OCI-LY3 (cell line): Measurements from ENCODE around the gene GIMAP2.

Experiments used
- H2AFZ ChIP-seq: fragments of 200-600, 300-600 bp; shearing (Covaris generic); 2 replicates; pipeline ENCODE4 v1.6.0; 2014; ENCODE audit warnings: antibody characterized with exemption, low read depth, low read length
- H3K27ac ChIP-seq: fragments of 200-600, 300-600 bp; sonication (generic); 2 replicates; pipeline ENCODE4 v1.5.1; 2014; ENCODE audit warnings: mild to moderate bottlenecking, low read length, moderate library complexity, mixed read lengths
- H3K27me3 ChIP-seq: fragments of 200-600, 300-600 bp; sonication (generic); 2 replicates; pipeline ENCODE4 v1.6.1; 2014; ENCODE audit warnings: low read depth, low read length, mixed read lengths
- H3K36me3 ChIP-seq: fragments of 200-600, 300-600 bp; sonication (generic); replicated peaks from 2 replicates; pipeline ENCODE3; 2014; ENCODE audit warnings: low read depth, low read length, mixed read lengths
- H3K4me1 ChIP-seq: fragments of 300-600, 200-600 bp; sonication (generic); 2 replicates; pipeline ENCODE4 v1.6.1; 2014; ENCODE audit warnings: low read length, mixed read lengths
- H3K4me2 ChIP-seq: fragments of 200-600, 300-600 bp; sonication (generic); 2 replicates; pipeline ENCODE4 v1.6.1; 2014; ENCODE audit warnings: low read length, mixed read lengths
- H3K4me3 ChIP-seq: fragments of 300-600, 200-600 bp; sonication (generic); 2 replicates; pipeline ENCODE4 v1.5.1; 2014; ENCODE audit warnings: antibody characterized with exemption, mild to moderate bottlenecking, low read length, moderate library complexity
- H3K79me2 ChIP-seq: fragments of 300-600, 200-600 bp; shearing (Covaris generic); 2 replicates; pipeline ENCODE4 v1.6.1; 2014; ENCODE audit warnings: mild to moderate bottlenecking, low read length, mixed read lengths
- H3K9ac ChIP-seq: fragments of 300-600, 200-600 bp; shearing (Covaris generic); 2 replicates; pipeline ENCODE4 v1.6.0; 2014; ENCODE audit warnings: mild to moderate bottlenecking, low read length, moderate library complexity
- H3K9me3 ChIP-seq: fragments of 200-600, 300-600 bp; shearing (Covaris generic); 2 replicates; pipeline ENCODE4 v1.6.1; 2014; ENCODE audit warnings: low read length, mixed read lengths; ENCODE audit not compliant: insufficient read depth
- H4K20me1 ChIP-seq: fragments of 200-600, 300-600 bp; sonication (generic); 2 replicates; pipeline ENCODE4 v1.6.1; 2016; ENCODE audit warnings: low read length, mixed read lengths; ENCODE audit not compliant: insufficient read depth
- CTCF ChIP-seq: fragments of 200-600, 300-600 bp; sonication (generic); IDR thresholded peaks from 2 replicates; pipeline ENCODE4 v1.5.1; 2014; ENCODE audit warnings: antibody characterized with exemption, low read length, low read depth
- EZH2phosphoT487 ChIP-seq: fragments of 200-600 bp; shearing (Covaris generic); IDR thresholded peaks from 2 replicates; pipeline ENCODE4 v1.6.1; 2018; ENCODE audit warnings: antibody characterized with exemption, mixed run types, low read depth

GIMAP2 gene

GRCh38 chr7:150686030-150686631 is 625 bp downstream of the GIMAP2 start:
- TF ChIP-seq EZH2phosphoT487, result no peak
- no peak for TF ChIP-seq CTCF
- 0 out of 2 replicates have a peak overlapping the region, but pooled peaks have one; percentile 5 for H3K27ac ChIP-seq
- peak overlapping the region; percentile 80 for H2AFZ ChIP-seq
- no peaks in the 10 kb centered on the region for H4K20me1 ChIP-seq
- no peaks in the 10 kb centered on the region for H3K27me3 ChIP-seq
- H3K4me1 ChIP-seq, result peaks cover 15% of the 10 kb centered on the region
- peak overlapping the region; percentile 69 for H3K4me2 ChIP-seq
- H3K79me2 ChIP-seq, result no peaks in the 10 kb centered on the region
- peak overlapping the region; percentile 71 for H3K4me3 ChIP-seq
- peak overlapping the region; percentile 37; the same call in 1 of the 2 replicates for H3K9ac ChIP-seq
- H3K36me3 ChIP-seq, result no peaks in the 10 kb centered on the region
- H3K9me3 ChIP-seq, result no peaks in the 10 kb centered on the region

- Histone ChIP-seq H3K9me3 (no peaks in the 10 kb centered on the region), H3K9ac (no peak overlapping the region), H3K27me3 (no peaks in the 10 kb centered on the region)
Measured at GRCh38 chr7:150688630-150689029, 3.1 kb downstream of the GIMAP2 start.

GRCh38 chr7:150695654-150696053 is 10.1 kb downstream of the GIMAP2 start:
- Histone ChIP-seq H3K9ac (no peak overlapping the region), H3K4me1 (no peaks in the 10 kb centered on the region), H2AFZ (no peak overlapping the region), H4K20me1 (no peaks in the 10 kb centered on the region), H3K27ac (no peak overlapping the region), H3K9me3 (peaks cover 3% of the 10 kb centered on the region; the same call in 1 of the 2 replicates), H3K4me2 (no peak overlapping the region), H3K36me3 (no peaks in the 10 kb centered on the region), H3K79me2 (no peaks in the 10 kb centered on the region), H3K27me3 (peaks cover 16% of the 10 kb centered on the region; the same call in 1 of the 2 replicates), H3K4me3 (no peak overlapping the region)
- TF ChIP-seq CTCF, result no peak
- no peak for TF ChIP-seq EZH2phosphoT487

More at GRCh38 chr7:150688630-150689029, 3.1 kb downstream of the GIMAP2 start:
- no peaks in the 10 kb centered on the region for H3K36me3 ChIP-seq
- no peak overlapping the region for H3K27ac ChIP-seq
- no peak for TF ChIP-seq CTCF
- TF ChIP-seq EZH2phosphoT487, result no peak
- H3K4me2 ChIP-seq, result no peak overlapping the region
- no peaks in the 10 kb centered on the region for H3K79me2 ChIP-seq
- no peak overlapping the region for H3K4me3 ChIP-seq
- H4K20me1 ChIP-seq, result no peaks in the 10 kb centered on the region
- no peak overlapping the region for H2AFZ ChIP-seq
- peaks cover 15% of the 10 kb centered on the region for H3K4me1 ChIP-seq

GRCh38 chr7:150703209-150703608 is 17.7 kb downstream of the GIMAP2 start:
- Histone ChIP-seq H4K20me1 (no peaks in the 10 kb centered on the region), H3K27ac (no peak overlapping the region), H3K9me3 (peaks cover 8% of the 10 kb centered on the region; the same call in 1 of the 2 replicates), H3K27me3 (no peaks in the 10 kb centered on the region), H3K4me2 (no peak overlapping the region), H2AFZ (no peak overlapping the region), H3K4me1 (no peaks in the 10 kb centered on the region), H3K36me3 (no peaks in the 10 kb centered on the region), H3K79me2 (no peaks in the 10 kb centered on the region), H3K9ac (no peak overlapping the region), H3K4me3 (no peak overlapping the region)
- TF ChIP-seq CTCF, result no peak
- TF ChIP-seq EZH2phosphoT487, result no peak
